HG03039 (cell line): ENCODE data around the gene OBSCN.

Experiments used
- ATAC-seq: cut with Tn5 transposase; IDR thresholded peaks from one replicate; pipeline ENCODE4 v1.9.1; 2021; ENCODE audit warnings: mild to moderate bottlenecking, moderate library complexity; ENCODE audit not compliant: unreplicated experiment

Gene OBSCN

GRCh38 chr1:228304225-228304624 is 96.4 kb downstream of the OBSCN start:
- ATAC-seq = no peak

DNA sequence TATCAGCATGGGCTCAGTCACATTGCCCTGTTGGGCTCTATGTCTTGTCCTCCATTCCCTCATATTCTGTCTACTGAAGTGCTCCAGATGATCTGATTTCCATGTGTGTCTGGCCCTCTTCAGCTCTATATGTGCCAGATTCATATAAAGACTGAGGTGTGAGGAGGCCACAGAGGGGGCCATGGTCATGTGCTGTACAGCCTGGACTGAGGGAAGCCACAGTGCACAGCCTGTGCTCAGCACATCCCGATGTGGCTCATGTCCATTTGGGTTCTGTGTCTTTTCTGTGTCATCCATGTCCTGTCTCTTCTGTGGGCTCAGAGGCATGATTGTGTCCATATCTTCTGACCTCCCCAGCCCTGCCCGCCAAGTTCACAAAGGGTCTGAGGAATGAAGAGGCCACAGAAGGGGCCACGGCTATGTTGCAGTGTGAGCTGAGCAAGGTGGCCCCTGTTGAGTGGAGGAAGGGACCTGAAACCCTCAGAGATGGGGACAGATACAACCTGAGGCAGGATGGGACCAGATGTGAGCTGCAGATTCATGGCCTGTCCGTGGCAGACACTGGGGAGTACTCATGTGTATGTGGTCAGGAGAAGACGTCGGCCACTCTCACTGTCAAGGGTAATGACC is 97.0 kb downstream of the OBSCN start:
- ATAC-seq = no peak

GRCh38 chr1:228305721-228306152 is 97.9 kb downstream of the OBSCN start:
- no peak for ATAC-seq

DNA sequence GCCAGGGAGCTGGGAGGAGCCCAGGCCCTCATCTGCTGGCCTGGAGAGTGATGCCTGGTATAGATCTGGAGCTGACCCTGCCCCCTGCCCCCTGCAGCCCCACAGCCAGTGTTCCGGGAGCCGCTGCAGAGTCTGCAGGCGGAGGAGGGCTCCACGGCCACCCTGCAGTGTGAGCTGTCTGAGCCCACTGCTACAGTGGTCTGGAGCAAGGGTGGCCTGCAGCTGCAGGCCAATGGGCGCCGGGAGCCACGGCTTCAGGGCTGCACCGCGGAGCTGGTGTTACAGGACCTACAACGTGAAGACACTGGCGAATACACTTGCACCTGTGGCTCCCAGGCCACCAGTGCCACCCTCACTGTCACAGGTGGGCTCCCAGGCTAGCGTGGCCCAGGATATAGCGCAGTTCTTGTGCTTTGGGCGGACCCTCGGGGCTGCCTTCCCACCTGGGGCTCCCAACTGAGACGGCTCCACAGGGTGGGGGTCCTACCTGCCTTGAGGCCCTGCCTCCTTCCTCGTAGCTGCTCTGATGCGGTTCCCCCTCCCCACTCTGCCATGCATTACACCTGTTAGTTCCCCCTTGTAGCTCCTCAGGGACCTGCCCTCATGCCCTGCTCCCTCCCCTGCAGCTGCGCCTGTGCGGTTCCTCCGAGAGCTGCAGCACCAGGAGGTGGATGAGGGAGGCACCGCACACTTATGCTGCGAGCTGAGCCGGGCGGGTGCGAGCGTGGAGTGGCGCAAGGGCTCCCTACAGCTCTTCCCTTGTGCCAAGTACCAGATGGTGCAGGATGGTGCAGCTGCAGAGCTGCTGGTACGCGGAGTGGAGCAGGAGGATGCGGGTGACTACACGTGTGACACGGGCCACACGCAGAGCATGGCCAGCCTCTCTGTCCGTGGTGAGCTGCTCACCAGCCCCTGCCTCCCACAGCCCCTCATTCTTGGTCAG is 98.7 kb downstream of the OBSCN start:
- no peak for ATAC-seq

- no peak for ATAC-seq
Measured at GRCh38 chr1:228307218-228308023, 99.6 kb downstream of the OBSCN start.

- ATAC-seq = no peak
Measured at GRCh38 chr1:228308085-228308601, 100.3 kb downstream of the OBSCN start.

DNA sequence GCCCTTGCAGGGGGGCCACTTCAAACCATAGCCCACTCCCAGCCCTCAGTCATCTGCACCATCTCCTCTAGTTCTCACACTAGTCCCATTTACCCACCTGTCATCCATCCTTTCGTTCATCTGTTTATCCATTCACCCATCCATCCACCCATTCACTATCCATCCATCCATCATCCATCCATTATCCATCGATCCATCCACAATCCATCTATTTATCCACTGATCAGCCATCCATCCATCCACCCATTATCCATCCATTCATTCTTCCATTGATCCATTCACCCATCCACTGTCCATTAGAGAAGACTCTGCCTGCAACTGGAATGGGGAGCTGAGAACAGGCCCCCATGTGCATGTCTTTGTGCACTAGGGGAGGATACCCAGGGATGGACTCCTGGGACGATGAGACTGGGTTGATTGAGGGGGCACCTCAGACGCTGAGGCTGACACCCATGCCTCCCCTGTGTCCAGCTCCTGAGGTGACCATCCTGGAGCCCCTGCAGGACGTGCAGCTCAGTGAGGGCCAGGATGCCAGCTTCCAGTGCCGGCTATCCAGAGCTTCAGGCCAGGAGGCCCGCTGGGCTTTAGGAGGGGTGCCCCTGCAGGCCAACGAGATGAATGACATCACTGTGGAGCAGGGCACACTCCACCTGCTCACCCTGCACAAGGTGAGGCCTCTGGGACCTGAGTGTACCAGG is 100.9 kb downstream of the OBSCN start:
- no peak for ATAC-seq

- ATAC-seq = no peak
Measured at GRCh38 chr1:228309326-228310067, 101.7 kb downstream of the OBSCN start.

DNA sequence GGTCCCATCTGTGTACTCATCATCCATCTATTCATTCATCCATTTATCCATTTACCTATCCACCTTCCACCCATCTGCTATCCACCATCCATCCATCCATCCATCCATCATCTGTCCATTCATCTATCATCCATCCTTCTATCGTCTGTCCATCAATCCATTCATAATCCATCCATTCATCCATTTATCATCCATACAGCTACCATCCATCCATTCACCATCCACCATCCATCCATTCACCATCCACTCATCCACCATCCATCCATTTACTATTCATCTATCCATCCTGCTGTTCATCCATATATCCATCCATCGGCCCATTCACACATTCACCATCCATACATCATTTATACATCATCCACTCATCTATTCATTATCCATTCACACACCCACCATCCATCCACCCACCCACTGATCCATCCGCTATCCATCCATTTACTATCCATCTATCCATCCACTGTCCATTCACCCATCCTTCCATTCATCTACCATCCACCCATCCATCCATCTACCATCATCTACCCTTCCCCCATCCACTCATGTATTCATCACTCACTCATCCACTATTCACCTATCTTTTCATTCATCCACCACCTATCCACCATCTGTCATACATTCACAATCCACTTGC is 102.4 kb downstream of the OBSCN start:
- no peak for ATAC-seq

GRCh38 chr1:228311091-228311490 is 103.2 kb downstream of the OBSCN start:
- no peak for ATAC-seq

GRCh38 chr1:228312136-228312764 is 104.4 kb downstream of the OBSCN start:
- no peak for ATAC-seq

DNA sequence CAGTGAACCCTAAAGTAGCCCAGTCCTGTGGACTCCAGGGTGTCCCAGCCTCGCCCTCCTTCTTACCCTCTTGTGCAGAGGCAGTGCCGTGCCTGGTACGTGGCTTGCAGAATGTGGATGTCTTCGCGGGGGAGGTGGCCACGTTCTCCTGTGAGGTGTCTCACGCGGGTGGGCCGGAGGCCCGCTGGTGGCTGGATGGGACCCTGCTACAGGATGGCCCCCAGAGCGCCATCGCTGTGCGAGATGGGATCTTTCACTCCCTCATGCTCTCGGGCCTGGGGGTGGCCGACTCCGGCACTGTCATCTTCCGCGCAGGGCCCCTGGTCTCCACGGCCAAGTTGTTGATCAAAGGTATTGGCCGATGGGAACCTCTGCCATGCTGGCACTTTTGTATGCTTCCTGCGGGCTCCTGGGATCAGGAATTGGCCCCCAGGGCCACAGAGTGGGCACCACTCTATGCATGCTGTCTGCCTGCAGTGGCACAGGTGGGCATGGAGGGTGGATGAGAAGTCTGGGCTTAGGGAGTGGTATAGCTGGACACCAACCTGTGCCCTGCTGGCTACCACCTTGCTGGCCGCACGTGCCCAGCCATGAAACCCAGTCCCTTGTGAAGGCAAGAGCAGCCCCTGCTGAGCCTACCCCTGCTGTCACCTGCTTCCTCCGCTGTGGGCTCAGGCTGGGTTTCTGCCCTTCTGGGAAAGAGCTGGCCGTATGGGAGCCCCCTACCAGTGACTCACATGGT is 105.9 kb downstream of the OBSCN start:
- no peak for ATAC-seq

GRCh38 chr1:228314315-228314657 is 106.4 kb downstream of the OBSCN start:
- ATAC-seq = no peak

GRCh38 chr1:228314658-228315483 is 107.0 kb downstream of the OBSCN start:
- ATAC-seq = no peak

DNA sequence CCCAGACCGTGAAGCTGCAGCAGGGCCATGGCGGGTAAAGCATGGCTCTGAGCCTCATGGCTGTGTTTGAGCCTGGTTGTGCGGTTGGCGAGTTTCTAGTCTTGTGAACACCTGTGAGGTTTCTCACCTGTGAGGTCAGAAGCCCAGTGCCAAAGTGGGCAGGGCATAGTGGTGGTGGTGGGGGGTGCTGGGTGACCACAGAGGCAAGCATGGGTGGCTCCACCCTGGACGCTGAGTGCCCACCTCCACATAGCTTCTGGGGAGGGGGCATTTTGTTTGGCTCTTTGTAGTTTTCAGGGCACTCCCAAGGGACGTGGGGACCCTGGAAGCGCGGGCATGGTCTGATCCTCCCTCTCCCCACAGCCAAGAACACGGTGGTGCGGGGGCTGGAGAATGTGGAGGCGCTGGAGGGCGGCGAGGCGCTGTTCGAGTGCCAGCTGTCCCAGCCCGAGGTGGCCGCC is 107.7 kb downstream of the OBSCN start:
- no peak for ATAC-seq

GRCh38 chr1:228315945-228316588 is 108.2 kb downstream of the OBSCN start:
- no peak for ATAC-seq
